HG03025 (cell line): Measurements from ENCODE around the gene THADA.
"Not testable (repeated sequence)": the region's sequence is repeated elsewhere in the genome, so short reads cannot be mapped to it uniquely, and the experiment has no call there.

Experiments used
- ATAC-seq: cut with Tn5 transposase; IDR thresholded peaks from one replicate; pipeline ENCODE4 v1.9.1; 2021; ENCODE audit warnings: mild to moderate bottlenecking, moderate library complexity; ENCODE audit not compliant: unreplicated experiment, low FRiP score

Gene THADA

GRCh38 chr2:43540021-43540779 lies 55.6 kb downstream of the THADA start:
- ATAC-seq: no peak

- no peak for ATAC-seq
Observed at GRCh38 chr2:43539436-43539835, 56.4 kb downstream of the THADA start.

DNA sequence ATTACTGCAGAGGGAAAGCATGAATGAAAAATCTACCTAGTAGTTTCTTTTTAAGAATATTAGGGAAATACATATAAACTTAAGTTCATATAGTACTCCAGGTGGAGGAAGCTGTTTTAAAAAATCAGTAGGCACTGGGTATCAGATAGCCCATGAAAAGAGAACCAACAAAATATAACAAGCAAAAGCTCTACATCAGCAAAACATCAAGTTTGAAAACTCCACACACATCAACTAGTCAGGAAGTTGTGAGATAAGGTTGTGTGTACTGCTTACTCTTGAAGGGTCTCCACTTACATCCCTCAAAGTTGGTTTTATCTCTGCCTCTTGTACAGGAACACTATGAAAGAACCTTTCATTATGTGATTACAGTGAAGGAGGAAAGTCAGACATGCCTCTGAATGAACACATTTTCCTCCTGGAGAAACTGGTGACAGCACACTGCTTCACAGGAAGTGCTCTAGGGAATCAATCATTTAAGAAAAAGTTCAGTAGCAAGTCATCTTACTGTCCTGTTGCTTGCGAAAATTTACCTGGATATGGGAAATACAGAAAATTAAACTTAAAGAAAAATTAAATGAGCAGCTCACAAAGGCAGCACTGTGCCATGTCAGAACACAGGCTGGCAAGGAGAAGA lies 57.7 kb downstream of the THADA start:
- no peak for ATAC-seq

DNA sequence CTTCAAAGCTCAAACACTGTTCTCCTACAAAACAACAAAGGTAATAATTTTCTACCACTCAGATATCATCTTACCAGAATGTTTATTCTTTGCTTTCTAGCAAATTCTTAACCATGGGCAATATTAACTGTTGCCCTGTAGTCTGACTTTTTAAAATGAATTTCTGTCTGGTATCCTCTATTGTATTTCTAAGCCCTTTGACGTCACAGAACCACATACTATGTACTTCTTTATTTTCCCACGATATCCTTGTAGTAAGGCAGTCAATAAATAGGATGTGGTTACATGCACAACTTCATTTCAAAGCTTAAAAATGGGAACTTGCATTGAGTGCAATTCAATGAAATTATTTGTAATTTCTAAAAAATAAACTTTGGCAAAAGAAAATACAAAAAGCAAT lies 58.7 kb downstream of the THADA start:
- no peak for ATAC-seq

DNA sequence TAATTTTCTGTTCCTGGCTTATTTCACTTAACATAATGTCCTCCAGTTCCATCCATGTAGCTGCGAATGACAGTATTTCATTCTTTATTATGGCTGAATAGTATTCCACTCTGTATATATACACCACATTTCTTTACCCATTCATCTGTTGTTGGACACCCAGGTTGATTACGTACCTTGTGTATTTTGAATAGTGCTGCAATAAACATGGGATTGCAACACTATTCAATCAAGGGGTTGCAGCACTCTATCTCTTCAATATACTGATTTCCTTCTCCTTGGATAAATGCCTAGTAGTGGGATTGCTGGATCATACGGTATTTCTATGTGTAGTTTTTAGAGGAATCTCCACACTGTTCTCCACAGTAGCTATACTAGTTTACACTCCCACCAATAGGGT lies 61.3 kb downstream of the THADA start:
- ATAC-seq: no peak

DNA sequence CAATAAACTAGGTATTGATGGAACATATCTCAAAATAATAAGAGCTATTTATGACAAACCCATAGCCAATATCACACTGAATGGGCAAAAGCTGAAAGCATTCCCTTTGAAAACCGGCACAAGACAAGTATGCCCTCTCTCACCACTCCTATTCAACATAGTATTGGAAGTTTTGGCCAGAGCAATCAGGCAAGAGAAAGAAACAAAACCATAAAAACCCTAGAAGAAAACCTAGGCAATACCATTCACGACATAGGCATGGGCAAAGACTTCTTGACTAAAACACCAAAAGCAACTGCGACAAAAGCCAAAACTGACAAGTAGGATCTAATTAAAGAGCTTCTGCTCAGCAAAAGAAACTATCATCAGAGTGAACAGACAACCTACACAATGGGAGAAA lies 63.3 kb downstream of the THADA start:
- ATAC-seq: not testable (repeated sequence)

DNA sequence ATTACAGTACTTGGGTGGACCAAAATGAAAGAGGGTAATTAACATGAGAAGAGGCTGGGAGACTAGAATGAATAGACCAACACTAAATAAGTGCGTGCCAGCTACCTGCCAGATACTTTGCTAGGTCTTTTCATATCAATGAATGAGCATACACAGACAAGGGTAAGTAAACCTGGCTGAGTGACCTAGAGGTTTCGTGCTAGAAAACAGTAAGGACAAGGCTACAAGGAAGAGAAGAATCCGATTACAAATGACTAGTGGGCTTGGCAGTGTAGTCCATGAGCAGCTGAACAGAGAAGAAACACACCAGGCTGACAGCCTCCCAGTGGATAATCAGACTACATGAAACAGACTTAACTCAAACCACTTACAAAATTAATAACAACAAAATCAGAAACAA lies 64.6 kb downstream of the THADA start:
- no peak for ATAC-seq

GRCh38 chr2:43526994-43527393 lies 68.8 kb downstream of the THADA start:
- no peak for ATAC-seq

- no peak for ATAC-seq
Observed at GRCh38 chr2:43525506-43525905, 70.3 kb downstream of the THADA start.

DNA sequence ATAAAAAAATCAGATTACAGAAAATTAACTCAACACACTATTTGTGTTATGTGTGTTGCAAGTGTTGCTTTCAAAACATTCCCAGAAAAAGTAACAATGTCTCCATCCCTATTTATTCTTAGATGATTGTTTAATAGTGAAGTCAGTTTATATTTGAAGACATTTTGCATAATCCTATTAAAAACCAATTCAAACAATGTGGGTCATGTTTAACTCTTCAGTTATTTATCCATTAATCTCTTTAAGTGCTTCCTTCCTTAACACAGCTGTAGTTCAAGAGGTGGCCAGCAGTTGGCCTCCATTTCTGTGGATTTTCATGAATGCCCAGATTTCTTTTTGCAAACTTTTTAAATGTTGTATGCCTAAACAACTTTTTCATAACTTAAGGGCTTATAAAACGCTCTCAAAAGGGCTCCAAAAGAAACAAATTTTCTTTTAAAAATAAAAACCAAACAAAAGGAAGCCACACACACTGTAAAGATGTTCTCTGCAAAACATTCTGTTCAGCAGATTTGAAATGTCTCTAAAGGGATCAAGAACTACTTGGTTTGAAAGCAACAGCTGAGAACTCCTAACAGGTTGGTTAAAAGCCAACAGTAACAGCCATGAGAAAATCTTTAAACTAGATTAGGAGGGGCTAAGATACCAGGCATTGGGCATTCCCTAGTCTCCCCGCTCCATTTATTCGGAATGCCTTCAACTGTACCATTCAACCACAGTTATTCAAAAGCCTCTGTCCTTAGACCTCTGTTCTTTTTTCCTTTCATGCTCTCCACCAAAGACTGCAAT lies 71.5 kb downstream of the THADA start:
- ATAC-seq: no peak

GRCh38 chr2:43522177-43522576 lies 73.7 kb downstream of the THADA start:
- no peak for ATAC-seq

DNA sequence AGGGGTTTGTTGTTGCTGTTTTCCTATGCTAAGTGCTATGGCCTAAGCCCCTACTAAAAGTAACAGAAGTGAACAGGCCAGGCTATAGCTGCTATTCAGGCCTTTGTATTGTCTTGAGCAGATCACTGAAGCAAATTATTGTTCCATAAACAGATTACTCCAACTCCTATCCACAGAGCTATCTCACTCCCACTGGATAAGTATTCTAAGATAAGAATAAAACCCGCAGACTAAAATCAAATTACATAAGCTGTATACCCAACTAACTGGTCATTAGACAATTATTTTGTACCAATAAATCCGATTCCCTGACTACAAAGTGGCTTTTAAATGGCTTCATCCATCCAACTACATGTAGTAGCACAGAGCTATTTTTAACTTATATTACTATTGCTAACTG lies 74.3 kb downstream of the THADA start:
- ATAC-seq: no peak

- ATAC-seq: no peak
Observed at GRCh38 chr2:43520919-43521318, 74.9 kb downstream of the THADA start.

GRCh38 chr2:43519643-43520221 lies 76.1 kb downstream of the THADA start:
- no peak for ATAC-seq

- no peak for ATAC-seq
Observed at GRCh38 chr2:43518718-43519117, 77.1 kb downstream of the THADA start.

DNA sequence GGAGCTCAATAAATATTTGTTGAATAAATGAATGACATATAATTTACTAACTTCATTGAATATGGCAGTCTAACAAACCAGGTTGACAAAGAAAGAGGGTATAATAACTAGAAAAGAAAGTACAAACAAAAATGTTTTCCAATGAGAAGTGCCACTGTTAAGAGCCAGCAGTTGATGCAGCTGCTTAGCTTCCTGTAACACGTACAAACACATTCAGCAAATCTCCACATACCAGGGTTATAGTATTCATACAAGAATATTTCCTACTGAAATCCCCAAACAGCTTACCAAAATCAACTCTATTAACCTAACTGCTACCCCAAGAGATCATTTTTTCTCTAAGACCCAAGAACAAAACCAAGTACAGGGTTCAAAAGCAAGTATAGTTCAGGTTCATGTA lies 77.7 kb downstream of the THADA start:
- ATAC-seq: no peak

DNA sequence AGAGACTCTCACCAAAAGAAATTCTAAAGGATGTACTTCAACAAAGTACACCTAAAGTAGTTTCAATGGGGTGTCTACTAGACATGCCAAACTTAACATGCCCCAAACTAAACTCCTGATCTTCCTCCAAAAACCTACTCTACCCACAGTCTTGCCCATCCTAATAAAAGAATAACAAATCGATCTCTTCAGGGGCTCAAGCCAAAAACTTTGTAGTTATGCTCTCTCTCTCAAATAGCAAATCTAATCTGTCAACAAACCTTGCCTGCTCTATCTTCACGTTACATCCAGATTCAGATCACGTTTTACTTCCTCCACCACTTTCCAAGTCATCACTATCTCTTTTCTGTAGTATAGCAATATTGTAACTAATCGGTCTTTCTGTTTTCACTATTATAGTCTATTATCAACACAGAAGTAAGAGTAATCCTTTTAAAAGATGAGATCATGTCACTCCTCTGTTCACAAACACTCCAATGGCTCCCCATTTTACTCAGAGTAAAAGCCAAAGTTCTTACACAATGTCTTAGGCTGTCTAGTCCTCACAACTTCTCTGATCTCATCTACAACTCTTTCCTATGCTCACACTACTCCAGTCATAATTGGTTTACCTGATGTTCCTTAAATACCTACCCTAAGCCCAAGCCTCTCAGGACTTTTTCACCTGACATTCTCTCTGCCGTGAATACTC lies 79.9 kb downstream of the THADA start:
- no peak for ATAC-seq

GRCh38 chr2:43515248-43515647 lies 80.6 kb downstream of the THADA start:
- no peak for ATAC-seq

DNA sequence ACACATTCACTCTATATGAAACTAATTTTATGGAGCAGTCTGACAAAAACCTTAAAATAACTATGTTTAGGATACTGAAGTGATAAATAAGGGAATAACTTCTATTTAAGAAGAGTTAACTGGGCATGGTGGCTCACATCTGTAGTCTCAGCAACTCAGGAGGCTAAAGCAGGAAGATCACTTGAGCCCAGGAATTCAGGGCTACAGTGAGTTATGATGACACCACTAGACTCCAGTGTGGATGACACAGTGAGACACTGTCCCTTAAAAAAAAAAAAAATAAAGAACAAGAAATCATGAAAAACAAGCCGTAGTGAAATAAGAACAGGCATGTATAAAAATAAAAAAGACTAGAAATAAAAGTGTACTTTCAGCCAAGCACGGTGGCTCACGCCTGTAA lies 82.0 kb downstream of the THADA start:
- ATAC-seq: no peak

GRCh38 chr2:43513216-43513615 lies 82.6 kb downstream of the THADA start:
- no peak for ATAC-seq

GRCh38 chr2:43511199-43511598 lies 84.6 kb downstream of the THADA start:
- ATAC-seq: no peak
